Tibial nerve (tissue), 4 donors: ENCODE measurements around the gene MEF2D. TPM values are rescaled to one million over a fixed set of nuclear protein-coding genes. Genes with fewer than 3 reads are reported as not detected.

Experiments
- DNase-seq, 2 donors: peaks; one replicate each; pipeline ENCODE4 v3.0.0-alpha.2; 2019; ENCODE audit warnings: low spot score in 2 of 2
- H3K27ac ChIP-seq, 4 donors: fragments of 200-600 bp; sonication (generic) in 3 of 4; one replicate each; pipeline ENCODE4 v1.5.1; 2017 to 2019; ENCODE audit warnings: mild to moderate bottlenecking in 1 of 4
- H3K27me3 ChIP-seq, 2 donors: fragments of 200-600 bp; sonication (generic) in 1 of 2; one replicate each; pipeline versions ENCODE4 v1.5.1 to v1.6.0; 2017 to 2019
- H3K36me3 ChIP-seq, 3 donors: fragments of 200-600 bp; sonication (generic); one replicate each; pipeline ENCODE4 v1.5.1; 2018 to 2019
- H3K4me1 ChIP-seq, 4 donors: fragments of 200-600 bp; sonication (generic) in 3 of 4; one replicate each; pipeline ENCODE4 v1.5.1; 2017 to 2019
- H3K4me3 ChIP-seq, 4 donors: fragments of 200-600 bp; sonication (generic) in 3 of 4; one replicate each; pipeline ENCODE4 v1.5.1; 2017 to 2019; ENCODE audit warnings: mild to moderate bottlenecking in 1 of 4, moderate library complexity in 1 of 4
- H3K9me3 ChIP-seq, 4 donors: fragments of 200-600 bp; sonication (generic) in 3 of 4; one replicate each; pipeline ENCODE4 v1.5.1; 2017 to 2019
- EP300 ChIP-seq, 2 donors: sonication (generic); formaldehyde crosslinking; IDR thresholded peaks; one replicate each; pipeline ENCODE4 v1.6.1; 2017; ENCODE audit warnings: antibody characterized with exemption in 2 of 2, mild to moderate bottlenecking in 1 of 2
- POLR2A ChIP-seq, 2 donors: fragments of 450-650 bp; IDR thresholded peaks; one replicate each; pipeline ENCODE4 v1.6.1; 2017; ENCODE audit warnings: antibody characterized with exemption in 2 of 2, mild to moderate bottlenecking in 2 of 2, moderate library complexity in 2 of 2
- WGBS, 2 donors: methylation state at CpG; one replicate each; pipeline ENCODE4 v1.1.5; 2018; 5-methylcytosine and 5-hydroxymethylcytosine counted together
- total RNA-seq, 4 donors: library from RNA; depleted of rRNA; stranded (reverse); fragments of >200 nt; gene quantifications; one replicate each; pipeline ENCODE4 v1.1.0, GENCODE V29; 2016
- TF ChIP-seq, protein P1 (sequence below), 5 experiments: fragments of 200-600 bp in 3 of 5; fragments of 450-650 bp in 2 of 5; sonication (generic) in 3 of 5; IDR thresholded peaks; one replicate each; pipeline ENCODE4 v1.5.1; 2016 to 2019; ENCODE audit warnings: antibody characterized with exemption in 5 of 5, mild to moderate bottlenecking in 3 of 5, moderate library complexity in 2 of 5

Gene MEF2D
- total RNA-seq, 4 donors from 2014 or later: 67.5 to 84.9 (median 70.8) TPM

DNA sequence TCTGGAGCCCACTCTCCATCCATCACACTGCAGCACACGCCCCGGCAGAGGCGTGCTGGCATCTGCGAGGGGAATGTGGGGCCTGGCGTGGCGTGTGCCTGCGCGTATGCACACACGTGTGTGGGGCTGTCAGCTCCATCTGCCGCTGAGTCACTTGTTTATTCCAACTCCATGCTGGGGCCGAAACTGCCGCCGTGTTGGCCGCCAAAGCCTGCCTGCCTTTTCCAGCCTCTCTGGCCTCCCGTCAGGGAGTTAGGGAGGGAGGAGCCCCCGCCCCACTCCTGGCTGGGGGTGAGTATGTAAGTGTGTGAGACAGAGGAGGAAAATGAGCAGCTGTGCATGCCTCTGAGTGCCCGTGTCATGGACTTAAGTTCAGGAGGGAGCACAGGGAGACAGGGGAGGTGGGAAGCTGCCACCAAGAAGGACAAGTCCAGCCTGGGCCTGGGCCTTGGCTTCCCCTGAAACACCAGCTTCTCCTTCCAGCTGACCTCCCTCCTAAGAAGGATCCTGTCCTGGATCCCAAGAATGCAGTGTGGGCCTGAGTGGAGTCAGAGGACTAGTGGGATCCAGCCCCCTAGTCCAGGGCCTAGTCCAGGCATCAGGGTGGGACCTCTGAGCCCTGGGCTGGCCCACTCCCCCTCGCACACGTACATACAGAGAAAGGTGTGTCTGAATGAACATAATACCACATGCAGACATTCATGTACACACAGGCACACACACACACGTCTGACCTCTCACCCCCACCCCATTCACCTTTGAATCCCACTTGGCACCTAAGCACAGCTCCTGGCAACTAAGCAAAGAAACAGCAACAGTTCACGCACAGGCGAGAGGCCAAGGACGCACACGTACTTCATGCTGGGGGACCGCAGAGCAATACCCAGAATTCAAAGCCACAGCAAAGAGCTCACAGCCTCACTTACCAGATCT lies 24.7 kb downstream of the MEF2D start:
- 59 to 63% methylated on average over 24 to 25 of the region's 25 CpGs for WGBS, 2 donors
- no peaks in the 10 kb centered on the region for H3K9me3 ChIP-seq
- peaks cover 8 to 100% (median 48%) of the 10 kb centered on the region in 3 donors for H3K36me3 ChIP-seq
- H3K27me3 ChIP-seq: no peaks in the 10 kb centered on the region
- TF ChIP-seq, protein P1, sequence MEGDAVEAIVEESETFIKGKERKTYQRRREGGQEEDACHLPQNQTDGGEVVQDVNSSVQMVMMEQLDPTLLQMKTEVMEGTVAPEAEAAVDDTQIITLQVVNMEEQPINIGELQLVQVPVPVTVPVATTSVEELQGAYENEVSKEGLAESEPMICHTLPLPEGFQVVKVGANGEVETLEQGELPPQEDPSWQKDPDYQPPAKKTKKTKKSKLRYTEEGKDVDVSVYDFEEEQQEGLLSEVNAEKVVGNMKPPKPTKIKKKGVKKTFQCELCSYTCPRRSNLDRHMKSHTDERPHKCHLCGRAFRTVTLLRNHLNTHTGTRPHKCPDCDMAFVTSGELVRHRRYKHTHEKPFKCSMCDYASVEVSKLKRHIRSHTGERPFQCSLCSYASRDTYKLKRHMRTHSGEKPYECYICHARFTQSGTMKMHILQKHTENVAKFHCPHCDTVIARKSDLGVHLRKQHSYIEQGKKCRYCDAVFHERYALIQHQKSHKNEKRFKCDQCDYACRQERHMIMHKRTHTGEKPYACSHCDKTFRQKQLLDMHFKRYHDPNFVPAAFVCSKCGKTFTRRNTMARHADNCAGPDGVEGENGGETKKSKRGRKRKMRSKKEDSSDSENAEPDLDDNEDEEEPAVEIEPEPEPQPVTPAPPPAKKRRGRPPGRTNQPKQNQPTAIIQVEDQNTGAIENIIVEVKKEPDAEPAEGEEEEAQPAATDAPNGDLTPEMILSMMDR (IDR thresholded peaks at IDR 0.05): no peak
- TF ChIP-seq POLR2A (IDR thresholded peaks at IDR 0.05) (no peak), EP300 (IDR thresholded peaks at IDR 0.05) (peak in 1 of 2 donors; percentile 74)
- H3K27ac ChIP-seq: peak overlapping the region; percentile 62 to 94 (median 76)
- peaks cover 0 to 63% (median 31%) of the 10 kb centered on the region in 4 donors for H3K4me1 ChIP-seq
- H3K4me3 ChIP-seq: no peak overlapping the region
- peak in 1 of 2 donors; percentile 54 for DNase-seq

DNA sequence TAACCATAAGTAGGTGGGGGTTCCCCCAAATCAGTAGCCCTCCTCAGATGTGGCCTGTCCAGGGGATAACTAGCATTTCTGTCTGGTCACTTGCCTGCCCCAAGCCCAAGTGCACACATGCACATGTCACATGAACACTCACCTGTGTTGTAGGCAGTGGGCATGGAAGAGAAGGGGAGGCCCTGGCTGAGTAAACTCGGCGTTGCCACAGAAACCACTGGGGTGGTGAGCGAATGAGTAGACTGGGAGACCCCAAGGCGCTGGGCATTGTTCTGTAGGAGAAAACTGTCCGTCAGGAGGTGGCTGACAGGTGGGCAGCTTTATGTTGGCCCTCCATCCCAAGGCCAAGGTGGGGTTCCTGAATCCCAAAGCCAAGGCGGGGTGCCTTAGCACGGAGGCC lies 25.6 kb downstream of the MEF2D start:
- peaks cover 0 to 54% (median 24%) of the 10 kb centered on the region in 4 donors for H3K4me1 ChIP-seq
- 85 to 86% methylated on average over 7 of the region's 7 CpGs for WGBS, 2 donors

DNA sequence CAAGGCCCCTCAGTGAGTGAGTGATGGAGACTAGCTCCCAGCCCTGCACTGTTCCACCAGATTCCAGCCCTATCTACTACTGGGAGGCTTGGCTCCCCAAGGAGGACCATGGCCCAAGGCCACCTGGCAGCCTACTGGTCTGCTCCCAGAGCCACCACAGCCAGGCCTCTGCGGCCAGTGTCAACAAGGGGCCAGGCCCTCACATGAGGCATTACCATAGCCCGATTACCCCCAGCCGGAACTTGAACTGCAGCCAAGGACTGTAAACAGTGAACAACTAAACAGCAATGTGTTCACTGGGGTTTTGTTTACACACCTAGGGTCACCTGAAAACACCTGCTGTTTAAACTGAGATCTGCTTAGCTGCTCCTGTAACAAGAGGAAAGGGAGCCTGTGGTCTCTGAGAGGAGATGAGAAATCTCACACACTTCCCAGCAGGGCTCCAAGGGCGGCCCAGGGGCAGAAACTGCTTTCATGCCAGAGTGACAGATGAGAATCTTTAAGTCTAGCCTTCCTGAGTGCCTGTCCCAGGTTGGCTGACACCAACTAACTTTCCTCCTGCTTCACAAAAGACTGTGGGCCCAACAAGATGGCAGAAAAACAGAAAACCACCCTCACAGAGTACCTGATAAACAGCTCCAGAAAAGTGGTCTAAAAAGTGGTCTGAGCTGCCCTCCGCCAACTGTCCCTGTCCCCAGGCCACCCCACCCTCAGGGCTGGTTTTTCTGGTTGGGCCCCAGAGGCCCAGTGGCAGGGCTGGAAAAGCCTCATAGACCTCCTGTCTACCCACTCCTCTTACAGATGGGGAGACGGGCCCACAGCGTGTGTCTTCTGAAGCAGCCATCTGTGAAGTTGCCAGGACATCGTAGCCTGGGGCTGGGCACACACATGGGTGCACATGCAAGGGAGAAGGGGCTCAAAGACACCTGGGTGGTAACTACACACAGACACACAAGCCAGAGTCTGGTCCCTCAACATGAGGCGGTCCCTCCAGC lies 28.8 kb downstream of the MEF2D start:
- H3K4me1 ChIP-seq: peaks cover 0 to 51% (median 10%) of the 10 kb centered on the region in 4 donors
- H3K27me3 ChIP-seq: no peaks in the 10 kb centered on the region
- TF ChIP-seq EP300 (IDR thresholded peaks at IDR 0.05) (peak in 1 of 2 donors; percentile 46), POLR2A (IDR thresholded peaks at IDR 0.05) (no peak)
- TF ChIP-seq, protein P1 (IDR thresholded peaks at IDR 0.05): no peak
- WGBS, 2 donors: 71 to 80% methylated on average over 9 of the region's 9 CpGs
- no peak overlapping the region for H3K4me3 ChIP-seq
- DNase-seq: peak in 1 of 2 donors; percentile 27
- peak overlapping the region in 3 of 4 donors; percentile 35 to 72 (median 60) for H3K27ac ChIP-seq
- H3K36me3 ChIP-seq: peaks cover 9 to 100% (median 34%) of the 10 kb centered on the region in 3 donors
- no peaks in the 10 kb centered on the region for H3K9me3 ChIP-seq

More for the DNA sequence above, 25.6 kb downstream of the MEF2D start:
- peak overlapping the region in 3 of 4 donors; percentile 43 to 94 (median 87) for H3K27ac ChIP-seq
- TF ChIP-seq, protein P1 (IDR thresholded peaks at IDR 0.05): no peak
- TF ChIP-seq EP300 (IDR thresholded peaks at IDR 0.05): no peak
- TF ChIP-seq POLR2A (IDR thresholded peaks at IDR 0.05): no peak
- H3K4me3 ChIP-seq: no peak overlapping the region
- H3K27me3 ChIP-seq: no peaks in the 10 kb centered on the region
- DNase-seq: no peak
- H3K36me3 ChIP-seq: peaks cover 0 to 100% (median 47%) of the 10 kb centered on the region in 3 donors
- H3K9me3 ChIP-seq: no peaks in the 10 kb centered on the region

DNA sequence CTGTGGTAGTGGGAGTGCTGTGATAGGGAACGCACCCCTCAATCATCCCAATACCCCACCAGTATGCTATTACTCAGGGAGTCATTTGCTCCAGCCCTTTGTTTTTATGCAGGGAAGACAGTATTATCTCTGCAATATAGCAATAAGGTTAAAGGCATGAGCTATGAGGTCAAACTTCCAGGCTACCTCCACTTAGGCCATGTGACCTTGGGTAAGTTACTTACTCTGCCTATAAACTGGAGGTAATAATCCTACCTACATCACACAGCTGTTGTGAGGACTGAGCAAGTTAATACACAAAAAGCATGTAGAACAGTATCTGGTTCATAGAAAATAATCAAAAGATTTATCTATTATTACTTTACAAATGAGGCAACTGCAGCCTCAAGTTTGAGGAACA lies 30.1 kb downstream of the MEF2D start:
- TF ChIP-seq, protein P1 (IDR thresholded peaks at IDR 0.05): no peak
- TF ChIP-seq POLR2A (IDR thresholded peaks at IDR 0.05) (no peak), EP300 (IDR thresholded peaks at IDR 0.05) (no peak)
- no peak for DNase-seq
- H3K9me3 ChIP-seq: no peaks in the 10 kb centered on the region
- WGBS, 2 donors: 89 to 92% methylated on average over 1 of the region's 1 CpG
- no peak overlapping the region for H3K27ac ChIP-seq
- peaks cover 9 to 98% (median 31%) of the 10 kb centered on the region in 3 donors for H3K36me3 ChIP-seq
- H3K4me1 ChIP-seq: peaks cover 0 to 53% (median 16%) of the 10 kb centered on the region in 4 donors
- no peak overlapping the region for H3K4me3 ChIP-seq
- no peaks in the 10 kb centered on the region for H3K27me3 ChIP-seq
